Activated CD8-positive, alpha-beta memory T cell treated with anti-CD3 and anti-CD28 coated beads, Interleukin-2, amount 10 ng/mL, durations not matched to agents 7 days and 5 days (primary cell): Measurements from ENCODE around the gene IGSF9. TPM values are rescaled to one million over a fixed set of nuclear protein-coding genes. Genes with fewer than 3 reads are reported as not detected.

Experiments used
- ATAC-seq: fragments of 150-1000 bp; cut with Tn5 transposase; one replicate; pipeline ENCODE4 v1.10.0; 2021; ENCODE audit warnings: moderate library complexity
- CTCF ChIA-PET: fragments of 350-600 bp; sonication (Branson Sonifier 250); formaldehyde crosslinking; loops from one replicate; lab custom pipeline; 2021; ENCODE audit warnings: antibody characterized with exemption; lab: Charles Lee
- DNase-seq: peaks from one replicate; pipeline ENCODE4 v3.0.0-alpha.2; 2020
- H3K27ac Mint-ChIP-seq: one replicate; pipeline ENCODE4 v1.8.0; 2021; ENCODE audit warnings: mild to moderate bottlenecking, mixed read lengths
- H3K27me3 Mint-ChIP-seq: one replicate; pipeline ENCODE4 v1.8.0; 2021; ENCODE audit warnings: mixed read lengths
- H3K36me3 Mint-ChIP-seq: one replicate; pipeline ENCODE4 v1.8.0; 2021; ENCODE audit warnings: mild to moderate bottlenecking, mixed read lengths
- H3K4me1 Mint-ChIP-seq: one replicate; pipeline ENCODE4 v1.8.0; 2021; ENCODE audit warnings: mixed read lengths
- H3K4me3 Mint-ChIP-seq: one replicate; pipeline ENCODE4 v1.8.0; 2021; ENCODE audit warnings: mild to moderate bottlenecking, moderate library complexity, mixed read lengths
- H3K9me3 Mint-ChIP-seq: one replicate; pipeline ENCODE4 v1.8.0; 2022; ENCODE audit warnings: low read depth, mixed read lengths
- total RNA-seq, 2 experiments: library from RNA; stranded (reverse); gene quantifications; one replicate each; pipeline ENCODE4 v1.2.3, GENCODE V29; 2021

The IGSF9 gene
- total RNA-seq, 2 experiments from 2014 or later = not detected

DNA sequence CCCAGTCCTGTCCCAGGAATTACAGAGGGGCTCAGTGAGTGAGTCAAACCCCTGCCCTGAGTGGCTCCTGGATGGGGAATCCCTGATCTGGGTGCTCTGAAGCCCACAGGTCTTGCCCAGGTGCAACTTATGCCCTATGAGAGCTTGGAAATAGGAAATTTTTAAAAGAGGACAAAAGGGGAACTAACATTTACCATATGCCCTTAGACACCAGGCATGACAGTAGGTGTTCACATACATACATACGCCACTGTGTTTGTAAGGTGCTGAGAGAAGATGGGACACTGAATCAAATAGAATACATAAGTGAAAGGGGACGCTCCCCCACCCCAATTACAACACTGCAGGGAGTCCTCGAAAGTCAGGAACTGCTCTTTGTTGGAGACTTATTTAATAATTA lies 46.9 kb downstream of the IGSF9 start:
- CTCF ChIA-PET = no interaction called here
- DNase-seq = no peak
- Mint-ChIP-seq H3K4me1 (no peaks in the 10 kb centered on the region), H3K4me3 (no peak overlapping the region), H3K36me3 (no peaks in the 10 kb centered on the region), H3K9me3 (no peaks in the 10 kb centered on the region), H3K27ac (no peak overlapping the region), H3K27me3 (peaks cover 4% of the 10 kb centered on the region)
- ATAC-seq = no peak

GRCh38 chr1:159897962-159898361 lies 47.5 kb downstream of the IGSF9 start:
- ATAC-seq (no peak), DNase-seq (no peak)
- no peaks in the 10 kb centered on the region for H3K36me3 Mint-ChIP-seq
- peaks cover 4% of the 10 kb centered on the region for H3K27me3 Mint-ChIP-seq
- CTCF ChIA-PET = no interaction called here
- no peaks in the 10 kb centered on the region for H3K4me1 Mint-ChIP-seq
- no peak overlapping the region for H3K4me3 Mint-ChIP-seq
- no peaks in the 10 kb centered on the region for H3K9me3 Mint-ChIP-seq
- H3K27ac Mint-ChIP-seq = no peak overlapping the region

DNA sequence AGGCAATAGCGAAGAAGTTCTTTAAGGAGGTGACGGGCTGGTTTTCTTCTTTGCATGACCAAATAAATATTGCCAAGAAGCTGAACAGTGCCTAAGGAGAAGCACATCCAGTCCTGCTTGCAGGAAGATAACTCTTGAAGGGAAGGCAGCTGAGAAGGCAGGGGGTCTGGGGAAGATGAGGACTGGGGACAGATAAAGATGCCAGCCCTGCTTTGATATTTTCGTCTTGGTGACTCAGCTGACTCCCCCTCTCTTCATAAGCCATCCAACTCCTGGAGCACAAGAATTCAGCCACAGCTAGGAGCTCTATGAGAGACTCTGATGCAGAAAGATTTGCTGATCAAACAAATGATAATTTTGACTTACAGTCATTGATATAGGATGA lies 48.9 kb downstream of the IGSF9 start:
- peaks cover 2% of the 10 kb centered on the region for H3K4me1 Mint-ChIP-seq
- no peak for DNase-seq
- ATAC-seq = no peak
- H3K4me3 Mint-ChIP-seq = no peak overlapping the region
- CTCF ChIA-PET = interaction anchor here (1.1 to 13.6 kb wide), 5 partner anchors 48 to 111 kb away, joined by 4 to 430 read pairs (median 39); partner anchors contain the start of genes FCRL6 and IGSF9
- H3K36me3 Mint-ChIP-seq = no peaks in the 10 kb centered on the region
- no peak overlapping the region for H3K27ac Mint-ChIP-seq
- no peaks in the 10 kb centered on the region for H3K9me3 Mint-ChIP-seq
- H3K27me3 Mint-ChIP-seq = peaks cover 4% of the 10 kb centered on the region

- no peaks in the 10 kb centered on the region for H3K36me3 Mint-ChIP-seq
- H3K9me3 Mint-ChIP-seq = no peaks in the 10 kb centered on the region
- peaks cover 4% of the 10 kb centered on the region for H3K27me3 Mint-ChIP-seq
- DNase-seq (no peak), ATAC-seq (no peak)
- no peak overlapping the region for H3K4me3 Mint-ChIP-seq
- H3K4me1 Mint-ChIP-seq = peaks cover 4% of the 10 kb centered on the region
- CTCF ChIA-PET = interaction anchor here (1.0 to 13.6 kb wide), 5 partner anchors 49 to 111 kb away, joined by 3 to 430 read pairs (median 39); partner anchors contain the start of genes FCRL6 and IGSF9
- no peak overlapping the region for H3K27ac Mint-ChIP-seq
These were observed 49.4 kb downstream of the IGSF9 start for GRCh38 chr1:159895836-159896545.

DNA sequence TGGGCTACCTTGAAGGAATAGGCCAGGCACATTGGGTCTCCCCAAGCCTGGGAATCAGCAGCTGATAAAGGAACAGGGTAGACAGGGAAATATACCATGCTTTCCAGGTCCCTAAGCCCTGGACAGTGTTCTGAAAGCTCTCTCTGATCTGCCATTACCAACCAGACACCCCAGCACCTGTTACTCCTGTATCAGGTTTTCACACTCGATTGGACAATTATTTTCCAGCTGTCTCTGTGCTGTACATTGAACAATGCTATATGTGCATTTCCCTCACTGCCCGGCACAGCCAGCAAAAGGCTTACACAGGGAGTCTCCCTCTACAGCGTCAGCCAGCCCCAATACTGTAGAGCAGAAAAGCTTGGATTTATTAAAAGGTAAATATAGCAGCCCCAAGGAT lies 50.1 kb downstream of the IGSF9 start:
- no peak for ATAC-seq
- Mint-ChIP-seq H3K27ac (no peak overlapping the region), H3K36me3 (no peaks in the 10 kb centered on the region), H3K27me3 (peaks cover 4% of the 10 kb centered on the region), H3K4me1 (peaks cover 6% of the 10 kb centered on the region), H3K9me3 (no peaks in the 10 kb centered on the region), H3K4me3 (no peak overlapping the region)
- CTCF ChIA-PET = interaction anchor here (1.0 to 13.6 kb wide), 7 partner anchors 12 to 112 kb away, joined by 3 to 430 read pairs (median 6); partner anchors contain the start of genes FCRL6 and IGSF9
- DNase-seq = no peak

- CTCF ChIA-PET = interaction anchor here (0.7 to 13.6 kb wide), 32 partner anchors 8 to 679 kb away, joined by 3 to 430 read pairs (median 4); partner anchors contain the start of genes DUSP23, FCRL6, IGSF9 and SLAMF8
- no peaks in the 10 kb centered on the region for H3K36me3 Mint-ChIP-seq
- ATAC-seq (no peak), DNase-seq (peak; percentile 51)
- peaks cover 4% of the 10 kb centered on the region for H3K27me3 Mint-ChIP-seq
- no peak overlapping the region for H3K4me3 Mint-ChIP-seq
- peaks cover 18% of the 10 kb centered on the region for H3K4me1 Mint-ChIP-seq
- no peak overlapping the region for H3K27ac Mint-ChIP-seq
- H3K9me3 Mint-ChIP-seq = no peaks in the 10 kb centered on the region
These were observed 52.5 kb downstream of the IGSF9 start for GRCh38 chr1:159892944-159893343.

DNA sequence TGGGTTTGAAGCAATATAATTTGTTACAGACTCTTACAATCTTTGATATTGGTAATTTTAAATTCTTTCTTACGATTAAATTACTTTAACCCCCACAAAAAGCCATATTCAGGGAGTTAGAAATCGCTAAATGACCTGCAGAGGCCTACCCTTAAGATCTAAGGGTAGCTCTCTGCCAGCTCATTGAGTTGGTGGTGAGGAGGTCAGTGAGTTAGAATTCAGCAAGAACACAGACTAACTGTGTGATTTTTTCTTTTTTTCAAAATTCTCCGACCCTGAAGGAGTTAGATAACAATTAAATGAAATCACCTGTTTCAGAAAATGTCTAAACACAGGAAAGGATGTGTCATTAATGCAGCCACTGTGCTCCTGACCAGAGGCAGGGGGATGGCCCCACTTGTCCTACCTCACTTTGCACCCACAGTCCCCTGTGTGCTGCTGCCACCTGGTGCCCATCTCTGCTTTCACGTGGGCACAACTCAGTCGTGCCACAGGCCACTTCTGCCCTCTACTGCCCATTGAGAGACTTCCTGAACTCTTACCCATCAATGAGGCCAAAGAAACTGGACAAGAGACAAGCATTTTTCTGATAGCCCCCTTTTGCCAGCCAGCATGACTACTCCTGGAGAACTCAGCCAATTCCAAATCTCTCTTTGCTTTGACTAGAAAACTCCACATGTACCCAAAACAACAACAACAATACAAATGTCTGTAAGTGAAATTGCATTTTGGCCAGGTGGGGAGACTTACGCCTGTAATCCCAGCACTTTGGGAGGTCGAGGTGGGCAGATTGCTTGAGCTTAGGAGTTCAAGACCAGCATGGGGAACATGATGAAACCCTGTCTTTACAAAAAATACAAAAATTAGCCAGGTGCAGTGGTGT lies 53.9 kb downstream of the IGSF9 start:
- peak; percentile 96 for ATAC-seq
- CTCF ChIA-PET = interaction anchor here (0.6 to 13.6 kb wide), 35 partner anchors 9 to 678 kb away, joined by 3 to 430 read pairs (median 5); partner anchors contain the start of genes DUSP23, FCRL6, IGSF9 and SLAMF8

GRCh38 chr1:159890390-159890789 lies 55.0 kb downstream of the IGSF9 start:
- DNase-seq = no peak
- H3K36me3 Mint-ChIP-seq = no peaks in the 10 kb centered on the region
- no peak overlapping the region for H3K4me3 Mint-ChIP-seq
- no peak for ATAC-seq
- H3K4me1 Mint-ChIP-seq = peaks cover 18% of the 10 kb centered on the region
- H3K9me3 Mint-ChIP-seq = no peaks in the 10 kb centered on the region
- peak overlapping the region; percentile 8 for H3K27ac Mint-ChIP-seq
- CTCF ChIA-PET = interaction anchor here (0.7 to 13.6 kb wide), 27 partner anchors 10 to 758 kb away, joined by 3 to 430 read pairs (median 5); partner anchors contain the start of genes DUSP23, FCRL6, SLAMF8 and TAGLN2
- H3K27me3 Mint-ChIP-seq = no peaks in the 10 kb centered on the region

More for the DNA sequence above, 53.9 kb downstream of the IGSF9 start:
- H3K27me3 Mint-ChIP-seq = peaks cover 4% of the 10 kb centered on the region
- no peak overlapping the region for H3K27ac Mint-ChIP-seq
- H3K36me3 Mint-ChIP-seq = no peaks in the 10 kb centered on the region
- no peaks in the 10 kb centered on the region for H3K9me3 Mint-ChIP-seq
- H3K4me3 Mint-ChIP-seq = no peak overlapping the region
- peak; percentile 86 for DNase-seq
- peaks cover 18% of the 10 kb centered on the region for H3K4me1 Mint-ChIP-seq

GRCh38 chr1:159889821-159890252 lies 55.6 kb downstream of the IGSF9 start:
- Mint-ChIP-seq H3K4me3 (no peak overlapping the region), H3K27me3 (no peaks in the 10 kb centered on the region), H3K27ac (peak overlapping the region; percentile 8), H3K36me3 (no peaks in the 10 kb centered on the region), H3K4me1 (peaks cover 18% of the 10 kb centered on the region), H3K9me3 (no peaks in the 10 kb centered on the region)
- no peak for DNase-seq
- ATAC-seq = peak; percentile 67
- CTCF ChIA-PET = interaction anchor here (0.7 to 13.6 kb wide), 19 partner anchors 10 to 757 kb away, joined by 3 to 430 read pairs (median 8); partner anchors contain the start of genes DUSP23, FCRL6, SLAMF8 and TAGLN2

DNA sequence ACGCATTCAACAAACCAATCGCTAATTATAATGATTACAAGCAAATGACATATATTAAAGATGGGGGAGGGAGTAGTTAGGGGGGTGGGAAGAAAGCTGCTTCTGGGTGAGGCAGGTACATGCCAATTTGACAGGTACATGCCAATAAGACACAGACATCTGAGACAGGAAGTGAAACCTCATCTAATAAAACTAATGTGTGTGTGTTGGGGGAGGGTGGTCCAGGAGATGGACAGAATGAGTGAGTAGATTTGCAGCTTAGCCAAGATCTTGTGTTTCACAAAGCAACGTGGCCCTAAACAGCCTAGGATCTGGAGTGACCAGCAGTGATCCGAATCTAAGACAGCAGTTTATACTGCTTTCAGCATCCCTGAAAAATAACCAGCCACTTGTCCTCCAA lies 56.2 kb downstream of the IGSF9 start:
- Mint-ChIP-seq H3K27ac (no peak overlapping the region), H3K4me3 (no peak overlapping the region), H3K36me3 (no peaks in the 10 kb centered on the region), H3K27me3 (no peaks in the 10 kb centered on the region), H3K4me1 (peaks cover 18% of the 10 kb centered on the region), H3K9me3 (no peaks in the 10 kb centered on the region)
- ATAC-seq (no peak), DNase-seq (no peak)
- CTCF ChIA-PET = interaction anchor here (0.9 to 13.6 kb wide), 14 partner anchors 9 to 756 kb away, joined by 3 to 430 read pairs (median 8); partner anchors contain the start of genes DUSP23, FCRL6 and SLAMF8

GRCh38 chr1:159884296-159884695 lies 61.1 kb downstream of the IGSF9 start:
- CTCF ChIA-PET = interaction anchor here (13.6 kb wide), 1 partner anchor 83 kb away, joined by 430 read pairs; the partner anchor contains the start of gene FCRL6
- H3K9me3 Mint-ChIP-seq = no peaks in the 10 kb centered on the region
- H3K27me3 Mint-ChIP-seq = no peaks in the 10 kb centered on the region
- DNase-seq (no peak), ATAC-seq (no peak)
- H3K4me1 Mint-ChIP-seq = peaks cover 2% of the 10 kb centered on the region
- H3K4me3 Mint-ChIP-seq = no peak overlapping the region
- H3K27ac Mint-ChIP-seq = no peak overlapping the region
- no peaks in the 10 kb centered on the region for H3K36me3 Mint-ChIP-seq

- ATAC-seq (no peak), DNase-seq (no peak)
- H3K36me3 Mint-ChIP-seq = no peaks in the 10 kb centered on the region
- H3K4me3 Mint-ChIP-seq = no peak overlapping the region
- CTCF ChIA-PET = no interaction called here
- no peaks in the 10 kb centered on the region for H3K27me3 Mint-ChIP-seq
- no peaks in the 10 kb centered on the region for H3K4me1 Mint-ChIP-seq
- no peaks in the 10 kb centered on the region for H3K9me3 Mint-ChIP-seq
- H3K27ac Mint-ChIP-seq = no peak overlapping the region
These were observed 62.3 kb downstream of the IGSF9 start for GRCh38 chr1:159883134-159883533.

DNA sequence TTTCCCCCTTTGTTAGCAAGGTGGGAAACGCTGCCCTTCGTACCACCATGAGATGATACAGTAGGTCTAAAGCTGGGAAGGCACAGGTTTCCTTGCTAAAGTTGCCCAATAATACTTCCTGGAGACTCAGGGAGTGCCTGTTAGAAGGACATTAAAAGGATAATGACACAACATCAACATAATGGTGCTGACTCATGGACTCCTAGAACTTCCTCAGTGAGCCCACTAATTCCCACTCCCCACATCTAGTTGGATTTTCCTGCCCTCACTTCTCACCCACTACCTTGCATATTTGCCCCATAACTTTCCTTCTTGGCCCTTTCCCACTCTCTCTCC lies 62.9 kb downstream of the IGSF9 start:
- ATAC-seq = no peak
- H3K36me3 Mint-ChIP-seq = no peaks in the 10 kb centered on the region
- no peak for DNase-seq
- no peaks in the 10 kb centered on the region for H3K4me1 Mint-ChIP-seq
- H3K27ac Mint-ChIP-seq = no peak overlapping the region
- H3K9me3 Mint-ChIP-seq = no peaks in the 10 kb centered on the region
- H3K27me3 Mint-ChIP-seq = no peaks in the 10 kb centered on the region
- no peak overlapping the region for H3K4me3 Mint-ChIP-seq
- CTCF ChIA-PET = interaction anchor here (5.3 kb wide), 1 partner anchor 9 kb away, joined by 34 read pairs; no protein-coding TSS in a partner anchor
